CD8-positive, alpha-beta memory T cell (primary cell): ENCODE measurements around the gene BICDL2. TPM values are rescaled to one million over a fixed set of nuclear protein-coding genes. Genes with fewer than 3 reads are reported as not detected.

ENCODE experiments used
- CTCF ChIA-PET: fragments of 350-600 bp; sonication (Branson Sonifier 250); formaldehyde crosslinking; loops from one replicate; lab custom pipeline; 2021; ENCODE audit warnings: antibody characterized with exemption; lab: Charles Lee
- POLR2A ChIA-PET: fragments of 350-600 bp; sonication (Branson Sonifier 250); formaldehyde crosslinking; loops from one replicate; lab custom pipeline; 2021; ENCODE audit warnings: antibody characterized with exemption; lab: Charles Lee
- DNase-seq, 5 donors: peaks; one replicate each; pipeline versions ENCODE4 v3.0.0 to v3.0.0-alpha.2; 2020 to 2022; ENCODE audit warnings: mixed read lengths in 1 of 5
- H3K27ac ChIP-seq: one replicate; pipeline ENCODE4 v1.7.0; 2013; ENCODE audit warnings: low read depth, mild to moderate bottlenecking, low read length, moderate library complexity
- H3K27me3 ChIP-seq: 2 replicates; pipeline ENCODE4 v1.7.0; 2013; ENCODE audit warnings: low read length, mild to moderate bottlenecking; ENCODE audit not compliant: insufficient read depth, poor library complexity, severe bottlenecking
- H3K36me3 ChIP-seq: 2 replicates; pipeline ENCODE4 v1.7.0; 2013; ENCODE audit warnings: mild to moderate bottlenecking, low read length, moderate library complexity; ENCODE audit not compliant: insufficient read depth
- H3K4me1 ChIP-seq: 2 replicates; pipeline ENCODE4 v1.7.0; 2013; ENCODE audit warnings: mild to moderate bottlenecking, low read length, moderate library complexity; ENCODE audit not compliant: insufficient read depth
- H3K4me3 ChIP-seq: 2 replicates; pipeline ENCODE4 v1.7.0; 2013; ENCODE audit warnings: mild to moderate bottlenecking, low read length
- H3K9me3 ChIP-seq: 2 replicates; pipeline ENCODE4 v1.7.0; 2013; ENCODE audit warnings: mild to moderate bottlenecking, low read length
- H3K27ac Mint-ChIP-seq, 8 donors: one replicate each; pipeline ENCODE4 v1.8.0; 2020 to 2021; ENCODE audit warnings: mixed read lengths in 8 of 8, mild to moderate bottlenecking in 6 of 8, inconsistent platforms in 3 of 8, moderate library complexity in 3 of 8
- H3K27me3 Mint-ChIP-seq, 2 donors: one replicate each; pipeline ENCODE4 v1.8.0; 2020 to 2021; ENCODE audit warnings: mixed read lengths in 2 of 2, mild to moderate bottlenecking in 1 of 2, moderate library complexity in 1 of 2
- H3K36me3 Mint-ChIP-seq, 3 donors: one replicate each; pipeline ENCODE4 v1.8.0; 2020 to 2021; ENCODE audit warnings: mixed read lengths in 3 of 3, inconsistent platforms in 1 of 3, mild to moderate bottlenecking in 1 of 3
- H3K4me1 Mint-ChIP-seq, 3 donors: one replicate each; pipeline ENCODE4 v1.8.0; 2020 to 2021; ENCODE audit warnings: mixed read lengths in 3 of 3, inconsistent platforms in 1 of 3, mild to moderate bottlenecking in 1 of 3
- H3K4me3 Mint-ChIP-seq, 7 donors: one replicate each; pipeline ENCODE4 v1.8.0; 2020 to 2021; ENCODE audit warnings: mixed read lengths in 7 of 7, mild to moderate bottlenecking in 6 of 7, moderate library complexity in 4 of 7, inconsistent platforms in 2 of 7
- H3K9me3 Mint-ChIP-seq, 5 donors: one replicate each; pipeline ENCODE4 v1.8.0; 2020 to 2022; ENCODE audit warnings: mixed read lengths in 5 of 5, mild to moderate bottlenecking in 3 of 5, moderate library complexity in 2 of 5, inconsistent platforms in 1 of 5
- polyA plus RNA-seq: library from polyadenylated mRNA; unstranded; fragments of 300-500 nt; fragmentation: Illumina TruSeq; gene quantifications from one replicate; pipeline ENCODE4 v1.2.3, GENCODE V29; 2021
- total RNA-seq, 2 experiments: library from RNA; stranded (reverse); gene quantifications; one replicate each; pipeline ENCODE4 v1.2.3, GENCODE V29; 2021

The BICDL2 gene
- total and polyA plus RNA-seq, 3 experiments from 2014 or later: not detected

- CTCF ChIA-PET: interaction anchor here (0.5 to 17.8 kb wide), 9 partner anchors 7 to 107 kb away, joined by 3 to 289 read pairs (median 4); partner anchors contain the start of gene CLDN9
- Mint-ChIP-seq H3K27me3 (peaks cover 0 to 2% of the 10 kb centered on the region in 2 donors), H3K9me3 (no peaks in the 10 kb centered on the region), H3K4me3 (peak overlapping the region; percentile 87 to 98 (median 93)), H3K27ac (peak overlapping the region; percentile 78 to 93 (median 86)), H3K4me1 (peaks cover 42 to 64% (median 45%) of the 10 kb centered on the region in 3 donors), H3K36me3 (peaks cover 0 to 22% (median 3%) of the 10 kb centered on the region in 3 donors)
- DNase-seq: no peak
- no peaks in the 10 kb centered on the region for H3K27me3 ChIP-seq
- H3K9me3 ChIP-seq: no peaks in the 10 kb centered on the region
- H3K36me3 ChIP-seq: peaks cover 7% of the 10 kb centered on the region
- H3K27ac ChIP-seq: peak overlapping the region; percentile 88
- peak overlapping the region; percentile 88 for H3K4me3 ChIP-seq
- POLR2A ChIA-PET: interaction anchor here (0.5 to 1.9 kb wide), 4 partner anchors 19 to 128 kb away, joined by 3 to 7 read pairs (median 4); partner anchors contain the start of gene ZNF213
- peaks cover 47% of the 10 kb centered on the region for H3K4me1 ChIP-seq
These were observed 13.9 kb downstream of the BICDL2 start for GRCh38 chr16:3022684-3023414.

- Histone ChIP-seq H3K36me3 (peaks cover 7% of the 10 kb centered on the region), H3K9me3 (no peaks in the 10 kb centered on the region), H3K27me3 (no peaks in the 10 kb centered on the region), H3K4me1 (peaks cover 47% of the 10 kb centered on the region), H3K4me3 (no peak overlapping the region), H3K27ac (peak overlapping the region; percentile 61)
- peaks cover 0 to 2% of the 10 kb centered on the region in 2 donors for H3K27me3 Mint-ChIP-seq
- peak overlapping the region; percentile 61 to 93 (median 86) for H3K27ac Mint-ChIP-seq
- H3K36me3 Mint-ChIP-seq: peaks cover 0 to 21% (median 3%) of the 10 kb centered on the region in 3 donors
- DNase-seq: peak in 4 of 5 donors; percentile 50 to 88 (median 72)
- H3K4me3 Mint-ChIP-seq: peak overlapping the region; percentile 43 to 98 (median 93)
- H3K4me1 Mint-ChIP-seq: peaks cover 42 to 61% (median 42%) of the 10 kb centered on the region in 3 donors
- POLR2A ChIA-PET: interaction anchor here (1.0 to 1.2 kb wide), 2 partner anchors 18 to 128 kb away, joined by 3 to 4 read pairs; no protein-coding TSS in a partner anchor
- CTCF ChIA-PET: interaction anchor here (1.0 to 17.8 kb wide), 5 partner anchors 7 to 108 kb away, joined by 3 to 289 read pairs (median 7); partner anchors contain the start of gene CLDN9
- H3K9me3 Mint-ChIP-seq: no peaks in the 10 kb centered on the region
These were observed 14.5 kb downstream of the BICDL2 start for GRCh38 chr16:3022208-3022683.

- peak overlapping the region; percentile 61 for H3K27ac ChIP-seq
- H3K27me3 Mint-ChIP-seq: peaks cover 0 to 2% of the 10 kb centered on the region in 2 donors
- peak overlapping the region; percentile 83 to 98 (median 93) for H3K4me3 Mint-ChIP-seq
- ChIA-PET POLR2A (interaction anchor here (0.6 to 1.0 kb wide), 2 partner anchors 18 to 223 kb away, joined by 3 to 6 read pairs; no protein-coding TSS in a partner anchor), CTCF (interaction anchor here (1.0 to 17.8 kb wide), 5 partner anchors 8 to 108 kb away, joined by 3 to 289 read pairs (median 7); partner anchors contain the start of gene CLDN9)
- peaks cover 47% of the 10 kb centered on the region for H3K4me1 ChIP-seq
- H3K36me3 Mint-ChIP-seq: peaks cover 0 to 15% (median 3%) of the 10 kb centered on the region in 3 donors
- H3K9me3 ChIP-seq: no peaks in the 10 kb centered on the region
- peak overlapping the region; percentile 78 to 97 (median 90) for H3K27ac Mint-ChIP-seq
- H3K36me3 ChIP-seq: peaks cover 6% of the 10 kb centered on the region
- no peaks in the 10 kb centered on the region for H3K9me3 Mint-ChIP-seq
- DNase-seq: peak; percentile 61 to 84 (median 63)
- H3K27me3 ChIP-seq: no peaks in the 10 kb centered on the region
- H3K4me1 Mint-ChIP-seq: peaks cover 41 to 61% (median 42%) of the 10 kb centered on the region in 3 donors
- no peak overlapping the region for H3K4me3 ChIP-seq
These were observed 15.1 kb downstream of the BICDL2 start for GRCh38 chr16:3021449-3022207.

GRCh38 chr16:3020604-3021448 is 15.9 kb downstream of the BICDL2 start:
- H3K9me3 ChIP-seq: no peaks in the 10 kb centered on the region
- Mint-ChIP-seq H3K27me3 (peaks cover 0 to 2% of the 10 kb centered on the region in 2 donors), H3K4me3 (peak overlapping the region; percentile 83 to 98 (median 93)), H3K27ac (peak overlapping the region; percentile 78 to 95 (median 90)), H3K4me1 (peaks cover 37 to 56% (median 42%) of the 10 kb centered on the region in 3 donors), H3K9me3 (no peaks in the 10 kb centered on the region), H3K36me3 (peaks cover 0 to 7% (median 3%) of the 10 kb centered on the region in 3 donors)
- peaks cover 47% of the 10 kb centered on the region for H3K4me1 ChIP-seq
- no peaks in the 10 kb centered on the region for H3K27me3 ChIP-seq
- no peaks in the 10 kb centered on the region for H3K36me3 ChIP-seq
- POLR2A ChIA-PET: interaction anchor here (0.6 to 1.8 kb wide), 7 partner anchors 7 to 224 kb away, joined by 3 to 7 read pairs (median 4); no protein-coding TSS in a partner anchor
- H3K4me3 ChIP-seq: peak overlapping the region; percentile 70
- CTCF ChIA-PET: interaction anchor here (1.2 to 17.8 kb wide), 5 partner anchors 9 to 109 kb away, joined by 3 to 289 read pairs (median 7); partner anchors contain the start of gene CLDN9
- H3K27ac ChIP-seq: peak overlapping the region; percentile 78
- DNase-seq: peak in 4 of 5 donors; percentile 55 to 90 (median 70)

- ChIA-PET POLR2A (interaction anchor here (1.0 to 1.8 kb wide), 6 partner anchors 8 to 138 kb away, joined by 3 to 7 read pairs (median 4); no protein-coding TSS in a partner anchor), CTCF (interaction anchor here (1.2 to 17.8 kb wide), 4 partner anchors 10 to 38 kb away, joined by 3 to 289 read pairs (median 31); partner anchors contain the start of gene CLDN9)
- no peaks in the 10 kb centered on the region for H3K9me3 ChIP-seq
- H3K4me1 ChIP-seq: peaks cover 47% of the 10 kb centered on the region
- H3K36me3 Mint-ChIP-seq: peaks cover 0 to 6% (median 3%) of the 10 kb centered on the region in 3 donors
- H3K4me1 Mint-ChIP-seq: peaks cover 37 to 56% (median 42%) of the 10 kb centered on the region in 3 donors
- peak within 1 kb of the TSS; percentile 83 to 98 (median 93) for H3K4me3 Mint-ChIP-seq
- peak within 1 kb of the TSS; percentile 78 to 95 (median 92) for H3K27ac Mint-ChIP-seq
- peak within 1 kb of the TSS; percentile 70 for H3K4me3 ChIP-seq
- peaks cover 0 to 2% of the 10 kb centered on the region in 2 donors for H3K27me3 Mint-ChIP-seq
- DNase-seq: peak; percentile 45 to 75 (median 66)
- no peaks in the 10 kb centered on the region for H3K9me3 Mint-ChIP-seq
- H3K27ac ChIP-seq: peak within 1 kb of the TSS; percentile 78
- no peaks in the 10 kb centered on the region for H3K36me3 ChIP-seq
- no peaks in the 10 kb centered on the region for H3K27me3 ChIP-seq
These were observed 16.5 kb downstream of the BICDL2 start, which contains the start of gene TNFRSF12A for GRCh38 chr16:3020247-3020603. Gene TNFRSF12A (plus strand): TSS chr16:3020368. CDS start chr16:3020398, 30 bp downstream.

DNA sequence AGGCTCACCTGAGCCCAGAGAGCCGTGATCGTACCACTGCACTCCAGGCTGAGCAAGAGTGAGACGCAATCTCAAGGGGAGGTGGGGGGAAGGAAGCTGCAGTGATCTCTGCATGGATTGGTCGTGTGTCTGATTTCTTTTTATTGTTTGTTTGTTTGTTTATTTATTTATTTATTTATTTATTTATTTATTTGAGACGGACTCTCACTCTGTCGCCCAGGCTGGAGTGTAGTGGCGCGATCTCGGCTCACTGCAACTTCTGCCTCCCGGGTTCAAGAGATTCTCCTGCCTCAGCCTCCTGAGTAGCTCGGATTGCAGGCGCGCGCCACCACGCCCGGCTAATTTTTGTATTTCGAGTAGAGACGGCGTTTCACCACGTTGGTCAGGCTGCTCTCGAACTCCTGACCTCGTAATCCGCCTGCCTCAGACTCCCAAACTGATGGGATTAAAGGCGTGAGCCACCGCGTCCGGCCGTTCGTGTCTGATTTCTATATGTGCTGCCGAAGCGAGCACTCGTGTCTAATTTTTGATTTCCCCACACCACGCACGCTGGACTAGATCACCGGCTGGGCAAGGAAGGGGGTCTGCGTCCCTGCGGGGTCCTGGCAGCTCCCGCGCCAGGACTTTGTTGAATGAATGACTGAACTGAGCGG is 17.0 kb downstream of the BICDL2 start:
- Mint-ChIP-seq H3K9me3 (no peaks in the 10 kb centered on the region), H3K27ac (peak overlapping the region; percentile 54 to 91 (median 76)), H3K4me1 (peaks cover 37 to 56% (median 42%) of the 10 kb centered on the region in 3 donors), H3K4me3 (peak overlapping the region; percentile 83 to 95 (median 87)), H3K36me3 (peaks cover 0 to 6% (median 3%) of the 10 kb centered on the region in 3 donors), H3K27me3 (peaks cover 2 to 3% of the 10 kb centered on the region in 2 donors)
- DNase-seq: no peak
- Histone ChIP-seq H3K27me3 (no peaks in the 10 kb centered on the region), H3K4me3 (peak overlapping the region; percentile 45), H3K9me3 (no peaks in the 10 kb centered on the region), H3K27ac (no peak overlapping the region), H3K36me3 (no peaks in the 10 kb centered on the region), H3K4me1 (peaks cover 47% of the 10 kb centered on the region)
- CTCF ChIA-PET: interaction anchor here (1.5 to 17.8 kb wide), 3 partner anchors 10 to 39 kb away, joined by 4 to 289 read pairs (median 58); partner anchors contain the start of gene CLDN9
- POLR2A ChIA-PET: interaction anchor here (0.6 to 1.8 kb wide), 7 partner anchors 8 to 139 kb away, joined by 3 to 7 read pairs (median 4); no protein-coding TSS in a partner anchor
